Prostate gland (tissue), 2 donors: ENCODE data around the gene WDR72.

ENCODE experiments used
- POLR2A ChIP-seq: fragments of 450-650 bp; IDR thresholded peaks from one replicate; pipeline ENCODE4 v1.6.1; 2016; ENCODE audit warnings: antibody characterized with exemption, mild to moderate bottlenecking
- TF ChIP-seq, protein P1 (sequence below), 4 experiments: fragments of 200-600 bp in 2 of 4; fragments of 450-650 bp in 2 of 4; sonication (generic) in 2 of 4; IDR thresholded peaks; 1 replicate in 3 of 4; 2 replicates in 1 of 4; pipeline ENCODE4 v1.5.1; 2016 to 2019; ENCODE audit warnings: antibody characterized with exemption in 4 of 4, mild to moderate bottlenecking in 2 of 4, moderate library complexity in 2 of 4

- TF ChIP-seq, protein P1, sequence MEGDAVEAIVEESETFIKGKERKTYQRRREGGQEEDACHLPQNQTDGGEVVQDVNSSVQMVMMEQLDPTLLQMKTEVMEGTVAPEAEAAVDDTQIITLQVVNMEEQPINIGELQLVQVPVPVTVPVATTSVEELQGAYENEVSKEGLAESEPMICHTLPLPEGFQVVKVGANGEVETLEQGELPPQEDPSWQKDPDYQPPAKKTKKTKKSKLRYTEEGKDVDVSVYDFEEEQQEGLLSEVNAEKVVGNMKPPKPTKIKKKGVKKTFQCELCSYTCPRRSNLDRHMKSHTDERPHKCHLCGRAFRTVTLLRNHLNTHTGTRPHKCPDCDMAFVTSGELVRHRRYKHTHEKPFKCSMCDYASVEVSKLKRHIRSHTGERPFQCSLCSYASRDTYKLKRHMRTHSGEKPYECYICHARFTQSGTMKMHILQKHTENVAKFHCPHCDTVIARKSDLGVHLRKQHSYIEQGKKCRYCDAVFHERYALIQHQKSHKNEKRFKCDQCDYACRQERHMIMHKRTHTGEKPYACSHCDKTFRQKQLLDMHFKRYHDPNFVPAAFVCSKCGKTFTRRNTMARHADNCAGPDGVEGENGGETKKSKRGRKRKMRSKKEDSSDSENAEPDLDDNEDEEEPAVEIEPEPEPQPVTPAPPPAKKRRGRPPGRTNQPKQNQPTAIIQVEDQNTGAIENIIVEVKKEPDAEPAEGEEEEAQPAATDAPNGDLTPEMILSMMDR (IDR thresholded peaks at IDR 0.05) = no peak
- TF ChIP-seq POLR2A = no peak
Measured at GRCh38 chr15:53558384-53558783, 201.1 kb downstream of the WDR72 start.
